Osteocyte (in vitro differentiated cells): ENCODE results near the gene HK2. TPM values are rescaled to one million over a fixed set of nuclear protein-coding genes. Genes with fewer than 3 reads are reported as not detected.

ENCODE experiments used
- DNase-seq: peaks from one replicate; pipeline ENCODE4 v3.0.0; 2021; ENCODE audit warnings: mixed read lengths; ENCODE audit not compliant: unreplicated experiment; ENCODE audit errors: extremely low spot score
- H3K27ac Mint-ChIP-seq: one replicate; pipeline ENCODE4 v1.8.0; 2021; ENCODE audit warnings: mild to moderate bottlenecking, mixed read lengths; ENCODE audit not compliant: unreplicated experiment
- H3K27me3 Mint-ChIP-seq: one replicate; pipeline ENCODE4 v1.8.0; 2021; ENCODE audit warnings: mixed read lengths; ENCODE audit not compliant: unreplicated experiment
- H3K36me3 Mint-ChIP-seq: one replicate; pipeline ENCODE4 v1.8.0; 2021; ENCODE audit warnings: mixed read lengths; ENCODE audit not compliant: unreplicated experiment
- H3K4me1 Mint-ChIP-seq: one replicate; pipeline ENCODE4 v1.8.0; 2021; ENCODE audit warnings: mixed read lengths; ENCODE audit not compliant: unreplicated experiment
- H3K4me3 Mint-ChIP-seq: one replicate; pipeline ENCODE4 v1.8.0; 2021; ENCODE audit warnings: mild to moderate bottlenecking, moderate library complexity, mixed read lengths; ENCODE audit not compliant: unreplicated experiment
- H3K9me3 Mint-ChIP-seq: one replicate; pipeline ENCODE4 v1.8.0; 2021; ENCODE audit warnings: mixed read lengths; ENCODE audit not compliant: unreplicated experiment
- CTCF ChIP-seq: fragments of 200-600 bp; sonication (generic); IDR thresholded peaks from 2 replicates; pipeline ENCODE4 v1.5.0; 2021; ENCODE audit warnings: antibody characterized with exemption, mild to moderate bottlenecking, moderate library complexity
- total RNA-seq: library from RNA; stranded (reverse); gene quantifications from 2 replicates; pipeline ENCODE4 v1.2.1, GENCODE V29; 2021

Gene HK2
- total RNA-seq, 1 donor from 2014 or later = 14.1 TPM

GRCh38 chr2:74921236-74921736 is 87.4 kb downstream of the HK2 start:
- no peaks in the 10 kb centered on the region for H3K9me3 Mint-ChIP-seq
- H3K36me3 Mint-ChIP-seq = no peaks in the 10 kb centered on the region
- no peak for TF ChIP-seq CTCF
- H3K27ac Mint-ChIP-seq = no peak overlapping the region
- no peaks in the 10 kb centered on the region for H3K27me3 Mint-ChIP-seq
- no peak for DNase-seq
- H3K4me3 Mint-ChIP-seq = no peak overlapping the region
- peaks cover 21% of the 10 kb centered on the region for H3K4me1 Mint-ChIP-seq

GRCh38 chr2:74922592-74923227 is 88.8 kb downstream of the HK2 start:
- no peaks in the 10 kb centered on the region for H3K9me3 Mint-ChIP-seq
- H3K36me3 Mint-ChIP-seq = no peaks in the 10 kb centered on the region
- no peak overlapping the region for H3K4me3 Mint-ChIP-seq
- no peak for TF ChIP-seq CTCF
- peaks cover 8% of the 10 kb centered on the region for H3K4me1 Mint-ChIP-seq
- no peak for DNase-seq
- no peaks in the 10 kb centered on the region for H3K27me3 Mint-ChIP-seq
- H3K27ac Mint-ChIP-seq = no peak overlapping the region

GRCh38 chr2:74924463-74925265 is 90.7 kb downstream of the HK2 start:
- H3K4me3 Mint-ChIP-seq = no peak overlapping the region
- no peak overlapping the region for H3K27ac Mint-ChIP-seq
- H3K27me3 Mint-ChIP-seq = no peaks in the 10 kb centered on the region
- TF ChIP-seq CTCF = no peak
- DNase-seq = no peak
- H3K4me1 Mint-ChIP-seq = no peaks in the 10 kb centered on the region
- peaks cover 4% of the 10 kb centered on the region for H3K36me3 Mint-ChIP-seq
- peaks cover 4% of the 10 kb centered on the region for H3K9me3 Mint-ChIP-seq

- H3K27ac Mint-ChIP-seq = no peak overlapping the region
- DNase-seq = no peak
Observed at GRCh38 chr2:74925361-74925786, 91.4 kb downstream of the HK2 start.

More at GRCh38 chr2:74925361-74925786, 91.4 kb downstream of the HK2 start:
- Mint-ChIP-seq H3K4me1 (no peaks in the 10 kb centered on the region), H3K4me3 (no peak overlapping the region), H3K27me3 (no peaks in the 10 kb centered on the region), H3K36me3 (peaks cover 4% of the 10 kb centered on the region), H3K9me3 (peaks cover 4% of the 10 kb centered on the region)
- no peak for TF ChIP-seq CTCF
